CD14-positive monocyte (primary cell): ENCODE results near the gene BHLHE41. TPM values are rescaled to one million over a fixed set of nuclear protein-coding genes. Genes with fewer than 3 reads are reported as not detected.

ENCODE experiments used
- DNase-seq, 3 donors: peaks; one replicate each; pipeline ENCODE4 v3.0.0-alpha.2; 2011 to 2022
- H2AFZ ChIP-seq: 2 replicates; pipeline ENCODE4 v1.6.0; 2012; ENCODE audit warnings: mild to moderate bottlenecking, low read depth, low read length, inconsistent platforms; ENCODE audit not compliant: insufficient read depth, poor library complexity, severe bottlenecking
- H3K27ac ChIP-seq, 2 donors: 1 replicate in 1 of 2; 2 replicates in 1 of 2; pipeline ENCODE4 v1.5.1; 2012 to 2013; ENCODE audit warnings: low read length in 2 of 2, control low read depth in 1 of 2, inconsistent platforms in 1 of 2, low read depth in 1 of 2, mild to moderate bottlenecking in 1 of 2
- H3K27me3 ChIP-seq, 2 donors: one replicate each; pipeline versions ENCODE4 v1.6.0 to v1.6.1; 2011 to 2013; ENCODE audit warnings: low read length in 2 of 2; ENCODE audit not compliant: control insufficient read depth in 2 of 2, insufficient read depth in 2 of 2
- H3K36me3 ChIP-seq, 2 donors: replicated peaks in 1 of 2; 1 replicate in 1 of 2; 2 replicates in 1 of 2; pipeline versions ENCODE4 v1.5.1 to v1.6.1; 2012 to 2013; ENCODE audit warnings: low read length in 2 of 2, control low read depth in 1 of 2, inconsistent platforms in 1 of 2, mild to moderate bottlenecking in 1 of 2; ENCODE audit not compliant: insufficient read depth in 2 of 2, control insufficient read depth in 1 of 2
- H3K4me1 ChIP-seq, 2 donors: 1 replicate in 1 of 2; 2 replicates in 1 of 2; pipeline versions ENCODE4 v1.5.1 to v1.6.1; 2012 to 2013; ENCODE audit warnings: low read length in 2 of 2, control low read depth in 1 of 2, inconsistent platforms in 1 of 2, mild to moderate bottlenecking in 1 of 2, moderate library complexity in 1 of 2; ENCODE audit not compliant: insufficient read depth in 2 of 2, control insufficient read depth in 1 of 2
- H3K4me2 ChIP-seq: replicated peaks from 2 replicates; pipeline ENCODE3; 2012; ENCODE audit warnings: low read length, moderate library complexity, mild to moderate bottlenecking; ENCODE audit not compliant: poor library complexity, severe bottlenecking; ENCODE audit errors: extremely low read depth
- H3K4me3 ChIP-seq, 3 experiments: fragments of 200-600 bp in 1 of 3; sonication (generic) in 1 of 3; replicated peaks in 1 of 3; 1 replicate in 2 of 3; 2 replicates in 1 of 3; pipeline ENCODE4 v1.5.1; 2011 to 2013; ENCODE audit warnings: low read length in 3 of 3, mild to moderate bottlenecking in 3 of 3, control low read depth in 2 of 3, low read depth in 2 of 3, inconsistent platforms in 1 of 3, moderate library complexity in 1 of 3
- H3K79me2 ChIP-seq: 2 replicates; pipeline ENCODE4 v1.6.0; 2012; ENCODE audit warnings: mild to moderate bottlenecking, control low read depth, inconsistent platforms, low read length, moderate library complexity; ENCODE audit not compliant: insufficient read depth
- H3K9ac ChIP-seq: 2 replicates; pipeline ENCODE4 v1.6.0; 2017; ENCODE audit warnings: low read length, mild to moderate bottlenecking; ENCODE audit not compliant: insufficient read depth, poor library complexity, severe bottlenecking
- H3K9me3 ChIP-seq, 2 donors: replicated peaks in 1 of 2; 1 replicate in 1 of 2; 2 replicates in 1 of 2; pipeline versions ENCODE4 v1.5.1 to v1.6.1; 2012 to 2013; ENCODE audit warnings: low read length in 2 of 2, control low read depth in 1 of 2; ENCODE audit not compliant: control insufficient read depth in 1 of 2, insufficient read depth in 1 of 2
- H4K20me1 ChIP-seq: 2 replicates; pipeline ENCODE4 v1.6.0; 2012; ENCODE audit warnings: mild to moderate bottlenecking, low read length, control low read depth, moderate library complexity; ENCODE audit not compliant: insufficient read depth
- H3K27ac Mint-ChIP-seq, 7 donors: one replicate each; pipeline ENCODE4 v1.8.0; 2020; ENCODE audit warnings: mild to moderate bottlenecking in 7 of 7, mixed read lengths in 7 of 7, moderate library complexity in 6 of 7, inconsistent platforms in 2 of 7
- H3K27me3 Mint-ChIP-seq, 3 donors: one replicate each; pipeline ENCODE4 v1.8.0; 2021 to 2022; ENCODE audit warnings: low read depth in 3 of 3, mild to moderate bottlenecking in 3 of 3, mixed read lengths in 3 of 3, moderate library complexity in 3 of 3, inconsistent platforms in 1 of 3
- H3K36me3 Mint-ChIP-seq, 2 donors: one replicate each; pipeline ENCODE4 v1.8.0; 2020; ENCODE audit warnings: mixed read lengths in 2 of 2, inconsistent platforms in 1 of 2, mild to moderate bottlenecking in 1 of 2
- H3K4me1 Mint-ChIP-seq: one replicate; pipeline ENCODE4 v1.8.0; 2020; ENCODE audit warnings: mild to moderate bottlenecking, mixed read lengths
- H3K4me3 Mint-ChIP-seq, 2 donors: one replicate each; pipeline ENCODE4 v1.8.0; 2020; ENCODE audit warnings: mild to moderate bottlenecking in 2 of 2, mixed read lengths in 2 of 2, moderate library complexity in 1 of 2
- H3K9me3 Mint-ChIP-seq, 7 donors: one replicate each; pipeline ENCODE4 v1.8.0; 2020 to 2022; ENCODE audit warnings: mixed read lengths in 7 of 7, mild to moderate bottlenecking in 6 of 7, moderate library complexity in 6 of 7, inconsistent platforms in 2 of 7
- CTCF ChIP-seq: fragments of 200-600 bp; IDR thresholded peaks from one replicate; pipeline ENCODE4 v1.8.0; 2022; ENCODE audit warnings: antibody characterized with exemption, mild to moderate bottlenecking
- WGBS: methylation state at CpG from one replicate; pipeline ENCODE4 v1.1.5; 2013; ENCODE audit warnings: missing lambda C conversion rate; ENCODE audit not compliant: insufficient coverage; 5-methylcytosine and 5-hydroxymethylcytosine counted together
- intact Hi-C, 2 donors: fragments of 100-400 bp; cut with micrococcal nuclease; formaldehyde crosslinking; loops; one replicate each; pipeline versions ENCODE4 v1.15.0 to v1.15.1; 2023
- polyA plus RNA-seq, 3 donors: library from polyadenylated mRNA; depleted of rRNA in 1 of 3; unstranded in 2 of 3; stranded (reverse) in 1 of 3; fragments of 300-500 nt in 2 of 3; fragments of >200 nt in 1 of 3; fragmentation: Illumina TruSeq in 2 of 3; gene quantifications; 1 replicate in 2 of 3; 2 replicates in 1 of 3; pipeline ENCODE4 v1.2.3, GENCODE V29; 2012 to 2021

The BHLHE41 gene
- polyA plus RNA-seq, 3 donors, result 0.03 TPM; not detected in 2

- 94% methylated on average over 4 of the region's 7 CpGs for WGBS
- DNase-seq, result no peak
- Histone ChIP-seq H3K79me2 (no peaks in the 10 kb centered on the region), H3K36me3 (no peaks in the 10 kb centered on the region), H3K4me3 (no peak overlapping the region), H3K27ac (no peak overlapping the region), H3K9me3 (no peaks in the 10 kb centered on the region), H3K9ac (no peak overlapping the region), H3K4me1 (no peaks in the 10 kb centered on the region), H3K27me3 (no peaks in the 10 kb centered on the region), H2AFZ (no peak overlapping the region), H3K4me2 (no peak overlapping the region), H4K20me1 (no peaks in the 10 kb centered on the region)
- no peak overlapping the region for H3K4me3 Mint-ChIP-seq
- intact Hi-C loops, result no loop called here
- H3K9me3 Mint-ChIP-seq, result no peaks in the 10 kb centered on the region
- H3K27ac Mint-ChIP-seq, result no peak overlapping the region
- H3K36me3 Mint-ChIP-seq, result no peaks in the 10 kb centered on the region
- H3K27me3 Mint-ChIP-seq, result peaks cover 0 to 6% (median under 1%) of the 10 kb centered on the region in 3 donors
- no peaks in the 10 kb centered on the region for H3K4me1 Mint-ChIP-seq
- TF ChIP-seq CTCF, result no peak
These were observed 47.7 kb upstream of the BHLHE41 start for GRCh38 chr12:26172539-26172938.

GRCh38 chr12:26172013-26172412, 47.2 kb upstream of the BHLHE41 start:
- Histone ChIP-seq H3K27me3 (no peaks in the 10 kb centered on the region), H3K27ac (no peak overlapping the region), H3K9ac (no peak overlapping the region), H4K20me1 (no peaks in the 10 kb centered on the region), H3K79me2 (no peaks in the 10 kb centered on the region), H3K36me3 (no peaks in the 10 kb centered on the region), H3K9me3 (no peaks in the 10 kb centered on the region), H3K4me1 (no peaks in the 10 kb centered on the region), H3K4me2 (no peak overlapping the region), H2AFZ (no peak overlapping the region), H3K4me3 (no peak overlapping the region)
- DNase-seq, result no peak
- Mint-ChIP-seq H3K9me3 (no peaks in the 10 kb centered on the region), H3K4me3 (no peak overlapping the region), H3K4me1 (no peaks in the 10 kb centered on the region), H3K36me3 (no peaks in the 10 kb centered on the region), H3K27me3 (peaks cover 0 to 6% (median 1%) of the 10 kb centered on the region in 3 donors), H3K27ac (no peak overlapping the region)
- no peak for TF ChIP-seq CTCF
- intact Hi-C loops, result no loop called here
- WGBS, result no CpG with 5 or more reads among the region's 4 CpGs
